GM03348 (cell line): ENCODE measurements around the gene TALDO1.
"Not testable (repeated sequence)": the region's sequence is repeated elsewhere in the genome, so short reads cannot be mapped to it uniquely, and the experiment has no call there.

ENCODE experiments used
- DNase-seq: peaks from one replicate; pipeline ENCODE4 v3.0.0; 2012; ENCODE audit warnings: low spot score

Gene TALDO1

DNA sequence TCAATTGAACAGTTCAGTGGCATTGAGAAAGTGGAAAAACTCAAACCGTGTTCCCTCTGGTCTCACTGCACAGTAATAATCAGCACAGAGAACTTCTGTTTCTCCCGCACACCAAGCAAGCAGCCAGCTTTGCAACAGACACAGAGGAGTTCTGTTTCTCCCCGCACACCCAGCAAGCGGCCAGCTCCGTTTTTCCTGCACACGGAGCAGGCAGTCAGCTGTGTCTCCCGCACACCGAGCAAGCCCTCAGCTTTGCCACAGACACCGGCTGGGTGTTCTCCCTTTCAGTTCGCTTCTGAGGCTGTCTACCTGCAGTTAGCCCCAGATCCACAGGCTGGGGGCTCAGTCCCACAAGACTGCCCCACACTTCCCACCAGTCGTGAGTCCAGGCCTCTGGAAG is 9.9 kb upstream of the TALDO1 start:
- no peak for DNase-seq

DNA sequence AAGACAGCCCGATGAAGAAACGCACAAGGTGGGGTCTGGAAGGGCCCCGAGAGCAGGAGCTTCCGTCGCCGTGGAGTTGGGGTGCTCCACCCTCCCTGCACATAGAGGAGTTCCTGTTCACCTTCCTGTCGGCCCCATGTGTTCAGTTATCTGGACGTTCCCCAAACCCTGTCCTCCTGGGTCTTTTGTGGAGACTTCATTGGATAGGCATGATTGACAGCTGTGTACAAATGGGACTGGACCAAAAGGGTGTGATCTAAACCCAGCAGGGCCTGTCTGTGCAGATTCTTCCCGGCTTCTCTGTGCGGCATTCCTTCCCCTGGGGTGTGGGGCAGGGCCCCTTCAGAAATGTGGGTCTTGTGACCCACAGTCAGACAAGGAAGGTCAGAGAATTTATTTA is 9.4 kb upstream of the TALDO1 start:
- not testable (repeated sequence) for DNase-seq

DNA sequence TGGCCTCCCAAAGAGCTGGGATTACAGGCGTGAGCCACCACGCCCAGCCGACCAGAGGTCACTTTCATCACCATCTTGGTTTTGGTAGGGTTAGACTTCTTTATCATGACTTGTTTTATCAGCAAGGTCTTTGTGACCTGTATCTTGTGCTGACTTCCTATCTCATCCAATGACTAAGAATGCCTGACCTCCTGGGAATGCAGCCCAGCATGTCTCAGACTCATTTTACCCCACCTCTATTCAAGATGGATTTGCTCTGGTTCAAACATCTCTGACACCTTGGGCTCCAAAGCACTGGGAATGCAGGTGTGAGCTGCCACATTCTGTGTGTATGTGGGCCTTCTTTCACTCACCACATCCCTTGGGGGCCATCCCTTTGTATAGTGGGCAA is 5.1 kb upstream of the TALDO1 start:
- no peak for DNase-seq

GRCh38 chr11:742571-743201 is 4.6 kb upstream of the TALDO1 start:
- no peak for DNase-seq

DNA sequence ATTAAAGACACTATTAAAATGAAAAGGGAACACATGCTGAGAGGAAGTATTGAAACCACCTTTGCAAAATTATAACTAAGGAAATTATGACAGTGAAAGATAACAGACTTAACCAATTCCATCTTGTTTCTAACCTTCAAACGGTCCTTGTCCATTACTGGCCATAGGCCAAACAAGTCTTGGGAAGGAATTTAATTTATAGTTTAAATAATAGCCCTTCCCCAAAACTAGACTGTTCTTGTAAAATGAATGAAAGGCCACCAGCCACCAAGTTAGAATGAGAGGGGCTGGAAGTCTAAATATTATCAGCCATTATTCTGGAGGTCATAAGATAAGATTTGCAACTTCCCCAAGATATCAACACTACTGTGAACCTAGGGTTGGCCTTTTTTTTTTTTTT is 1.8 kb upstream of the TALDO1 start:
- no peak for DNase-seq

DNA sequence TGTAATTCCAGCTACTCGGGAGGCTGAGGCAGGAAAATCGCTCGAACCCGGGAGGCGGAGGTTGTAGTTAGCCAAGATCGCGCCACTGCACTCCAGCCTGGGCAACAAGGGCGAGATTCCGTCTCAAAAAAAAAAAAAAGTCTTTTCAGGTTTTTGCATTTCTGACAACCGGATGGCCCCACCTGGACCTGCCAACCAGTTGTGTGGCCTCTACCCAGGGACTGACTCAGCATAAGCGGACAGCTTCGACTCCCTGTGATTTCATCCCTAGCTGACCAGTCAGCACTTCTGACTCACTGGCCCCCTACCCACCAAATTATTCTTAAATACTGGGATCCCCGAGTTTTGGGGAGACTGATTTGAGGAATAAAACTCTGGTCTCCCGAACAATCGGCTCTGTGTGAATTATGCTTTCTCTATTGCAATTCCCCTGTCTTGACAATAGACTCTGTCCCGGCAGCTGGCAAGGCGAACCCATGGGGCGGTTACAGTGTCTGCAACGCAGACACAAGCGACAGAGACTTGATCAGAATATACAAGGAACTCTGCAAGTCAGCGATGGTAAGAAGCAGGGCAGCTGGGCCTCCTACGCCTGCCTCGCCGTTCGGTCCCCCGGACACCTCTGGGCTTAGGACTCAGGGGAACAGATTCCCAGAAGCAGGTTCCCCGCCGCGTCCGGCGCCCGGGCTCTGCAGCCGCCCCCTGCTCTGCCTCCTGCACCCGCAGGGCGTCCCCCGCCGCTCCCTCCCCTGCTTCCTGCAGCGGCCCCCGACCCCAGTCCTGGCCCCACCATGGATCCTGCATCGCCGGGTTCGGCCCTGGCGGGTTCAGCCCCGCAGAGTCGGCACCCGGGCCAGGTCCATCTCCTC is 741 bp upstream of the TALDO1 start:
- DNase-seq, result peak; percentile 41

DNA sequence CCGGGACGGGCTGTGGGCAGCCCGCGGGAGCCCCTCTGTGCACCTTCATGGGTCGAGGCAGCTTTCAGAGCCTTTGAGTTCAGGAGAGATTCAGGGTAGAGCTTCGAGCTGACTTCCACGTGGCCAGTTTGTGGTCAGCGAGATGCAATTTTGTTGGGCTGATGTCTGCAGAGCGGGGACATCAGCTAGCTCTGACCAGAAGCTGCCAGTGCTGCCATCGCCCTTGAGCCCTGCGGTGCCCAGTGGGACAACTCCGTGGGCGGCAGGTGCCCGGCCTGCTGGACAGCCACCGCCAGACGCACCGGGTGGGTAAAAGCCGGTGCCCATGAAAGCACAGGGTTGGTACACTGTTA is 719 bp downstream of the TALDO1 start:
- peak; percentile 46 for DNase-seq

- no peak for DNase-seq
Observed at GRCh38 chr11:749731-750130, 2.5 kb downstream of the TALDO1 start.

GRCh38 chr11:760236-760635 is 13.0 kb downstream of the TALDO1 start:
- DNase-seq, result no peak

- no peak for DNase-seq
Observed at GRCh38 chr11:761526-762108, 14.4 kb downstream of the TALDO1 start.

GRCh38 chr11:762421-763072 is 15.3 kb downstream of the TALDO1 start:
- DNase-seq, result peak; percentile 91

GRCh38 chr11:763073-763463 is 15.8 kb downstream of the TALDO1 start:
- no peak for DNase-seq

GRCh38 chr11:763549-764321 is 16.5 kb downstream of the TALDO1 start:
- DNase-seq, result no peak

DNA sequence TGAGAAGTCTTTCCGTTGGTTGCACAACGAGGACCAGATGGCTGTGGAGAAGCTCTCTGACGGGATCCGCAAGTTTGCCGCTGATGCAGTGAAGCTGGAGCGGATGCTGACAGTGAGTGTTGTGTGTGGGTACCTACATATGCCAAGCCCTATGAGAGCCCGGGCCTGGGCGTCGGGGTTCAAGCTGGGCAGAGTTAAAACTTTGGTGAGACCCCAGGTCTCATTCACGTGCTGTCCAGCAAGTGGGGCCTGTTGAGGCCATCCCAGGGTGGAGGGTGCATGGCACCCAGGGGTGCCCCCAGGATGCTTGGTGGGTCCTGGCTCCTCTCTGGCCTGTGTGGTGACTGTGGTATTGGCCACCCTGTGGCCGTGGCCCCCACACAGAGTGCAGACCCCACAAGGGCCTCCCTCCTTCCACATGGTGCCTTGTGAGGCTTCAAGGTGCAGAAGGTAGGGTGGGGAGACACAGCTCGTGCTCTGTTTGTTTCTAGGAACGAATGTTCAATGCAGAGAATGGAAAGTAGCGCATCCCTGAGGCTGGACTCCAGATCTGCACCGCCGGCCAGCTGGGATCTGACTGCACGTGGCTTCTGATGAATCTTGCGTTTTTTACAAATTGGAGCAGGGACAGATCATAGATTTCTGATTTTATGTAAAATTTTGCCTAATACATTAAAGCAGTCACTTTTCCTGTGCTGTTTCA is 17.2 kb downstream of the TALDO1 start:
- DNase-seq, result no peak

GRCh38 chr11:765025-765801 is 17.9 kb downstream of the TALDO1 start:
- DNase-seq, result peak; percentile 68

- no peak for DNase-seq
Observed at GRCh38 chr11:765802-766091, 18.5 kb downstream of the TALDO1 start.

DNA sequence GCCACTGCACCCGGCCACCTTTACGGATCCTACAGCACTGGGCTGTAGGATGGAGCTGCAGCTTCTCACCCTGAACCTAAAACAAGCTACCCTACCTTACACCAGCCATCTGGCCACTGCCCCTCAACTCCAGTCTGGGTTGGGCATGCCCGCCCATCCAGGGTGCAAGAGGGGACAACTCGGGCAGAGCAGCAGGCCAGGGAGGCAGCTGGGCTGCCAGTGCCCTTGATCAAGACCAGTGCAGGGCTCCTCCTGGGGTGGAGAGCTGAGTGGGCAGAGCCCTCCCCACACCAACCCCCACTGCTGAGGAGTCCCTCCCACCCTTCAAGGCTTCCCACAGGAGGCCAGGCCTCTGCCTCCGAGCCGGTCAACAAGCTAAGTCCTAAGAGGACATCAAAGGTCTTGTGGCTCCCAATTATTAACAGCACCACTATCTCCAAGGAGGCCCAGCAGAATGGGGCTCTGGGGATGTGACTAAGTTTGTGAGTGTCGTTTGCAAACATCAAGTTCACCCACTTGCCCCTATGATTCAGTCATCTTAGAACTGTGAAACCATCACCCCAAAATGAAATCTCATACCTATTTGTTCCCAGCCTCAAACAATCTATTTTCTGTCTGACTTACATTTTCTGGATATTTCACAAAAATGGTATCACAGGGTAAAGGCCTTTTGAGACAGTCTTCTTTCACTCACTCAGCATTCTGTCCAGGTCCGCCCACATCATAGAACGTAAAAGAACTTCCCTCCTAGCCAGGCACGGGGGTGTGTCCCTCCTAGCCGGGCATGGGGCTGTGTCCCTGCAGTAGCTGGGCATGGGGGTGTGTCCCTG is 19.1 kb downstream of the TALDO1 start:
- DNase-seq, result no peak

GRCh38 chr11:766936-767210 is 19.6 kb downstream of the TALDO1 start:
- no peak for DNase-seq

DNA sequence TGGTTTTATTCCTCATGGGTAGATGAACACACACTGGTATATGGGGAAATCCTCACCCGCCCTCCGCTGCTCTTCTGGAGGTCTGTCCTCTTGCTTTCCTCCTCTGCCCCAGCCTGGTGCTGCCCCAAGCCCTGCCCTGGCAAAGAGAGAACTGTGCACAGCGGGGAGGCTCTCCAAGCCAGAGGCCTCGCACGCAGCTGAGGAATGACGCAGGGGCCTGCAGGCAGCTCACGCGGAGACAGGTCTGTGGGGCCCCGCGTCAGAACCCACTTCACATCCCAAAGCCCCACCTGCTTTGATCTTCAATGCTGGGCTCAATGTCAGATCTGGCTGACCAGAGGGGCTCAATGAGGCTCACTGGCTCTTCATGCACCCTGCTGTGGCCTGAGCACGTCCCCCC is 20.0 kb downstream of the TALDO1 start:
- DNase-seq, result no peak
